Vagina (tissue), 2 donors: Measurements from ENCODE around the gene SLC17A3. TPM values are rescaled to one million over a fixed set of nuclear protein-coding genes. Genes with fewer than 3 reads are reported as not detected.

Experiments used
- DNase-seq, 2 donors: peaks; one replicate each; pipeline ENCODE4 v3.0.0-alpha.2; 2017; ENCODE audit errors: extremely low spot score in 2 of 2
- H3K27ac ChIP-seq: fragments of 200-600 bp; sonication (generic); one replicate; pipeline ENCODE4 v1.5.1; 2019
- H3K27me3 ChIP-seq: fragments of 200-600 bp; sonication (generic); one replicate; pipeline ENCODE4 v1.5.1; 2019
- H3K36me3 ChIP-seq, 2 donors: fragments of 200-600 bp; sonication (generic); one replicate each; pipeline ENCODE4 v1.5.1; 2017 to 2019
- H3K4me1 ChIP-seq: fragments of 200-600 bp; sonication (generic); one replicate; pipeline ENCODE4 v1.5.1; 2019
- H3K4me3 ChIP-seq, 2 donors: fragments of 200-600 bp; sonication (generic); 1 replicate in 1 of 2; 2 replicates in 1 of 2; pipeline ENCODE4 v1.5.1; 2016 to 2019
- H3K9me3 ChIP-seq: fragments of 200-600 bp; sonication (generic); one replicate; pipeline ENCODE4 v1.5.1; 2019
- POLR2A ChIP-seq, 2 donors: fragments of 450-650 bp; IDR thresholded peaks; one replicate each; pipeline ENCODE4 v1.6.1; 2017; ENCODE audit warnings: antibody characterized with exemption in 2 of 2, mild to moderate bottlenecking in 2 of 2, moderate library complexity in 2 of 2
- POLR2AphosphoS5 ChIP-seq, 2 donors: sonication (generic); formaldehyde crosslinking; IDR thresholded peaks; one replicate each; pipeline ENCODE4 v1.9.0; 2017; ENCODE audit warnings: antibody characterized with exemption in 2 of 2, mild to moderate bottlenecking in 2 of 2, low read depth in 1 of 2; ENCODE audit not compliant: insufficient read depth in 1 of 2
- intact Hi-C: fragments of 100-400 bp; cut with DNase I; formaldehyde crosslinking; loops from one replicate; pipeline ENCODE4 v1.15.1; 2023
- total RNA-seq: library from RNA; depleted of rRNA; stranded (reverse); fragments of >200 nt; gene quantifications from one replicate; pipeline ENCODE4 v1.2.3, GENCODE V29; 2016
- TF ChIP-seq, protein P1 (sequence below), 3 experiments: fragments of 450-650 bp in 2 of 3; fragments of 200-600 bp in 1 of 3; sonication (generic) in 1 of 3; IDR thresholded peaks; one replicate each; pipeline ENCODE4 v1.5.1; 2017 to 2019; ENCODE audit warnings: antibody characterized with exemption in 3 of 3, mild to moderate bottlenecking in 2 of 3, moderate library complexity in 2 of 3

SLC17A3 gene
- total RNA-seq, 1 donor from 2014 or later: not detected

DNA sequence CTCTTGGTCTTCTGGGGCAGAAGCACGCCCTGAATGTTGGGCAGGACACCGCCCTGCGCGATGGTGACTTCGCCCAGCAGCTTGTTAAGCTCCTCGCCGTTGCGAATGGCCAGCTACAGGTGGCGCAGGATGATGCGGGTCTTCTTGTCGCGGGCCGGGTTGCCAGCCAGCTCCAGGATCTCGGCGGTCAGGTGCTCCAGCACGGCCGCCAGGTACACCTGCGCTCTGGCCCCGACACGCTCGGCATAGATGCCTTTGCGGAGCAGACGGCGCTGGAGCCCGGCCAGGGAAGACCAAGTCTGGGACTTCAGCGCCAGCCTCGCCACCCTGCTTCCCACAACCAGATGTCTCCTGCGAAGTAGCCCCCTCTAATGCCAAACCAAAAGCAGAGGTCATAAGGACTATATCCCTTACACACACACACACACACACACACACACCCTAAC, 8.0 kb upstream of the SLC17A3 start:
- TF ChIP-seq POLR2A (IDR thresholded peaks at IDR 0.05): no peak
- TF ChIP-seq, protein P1, sequence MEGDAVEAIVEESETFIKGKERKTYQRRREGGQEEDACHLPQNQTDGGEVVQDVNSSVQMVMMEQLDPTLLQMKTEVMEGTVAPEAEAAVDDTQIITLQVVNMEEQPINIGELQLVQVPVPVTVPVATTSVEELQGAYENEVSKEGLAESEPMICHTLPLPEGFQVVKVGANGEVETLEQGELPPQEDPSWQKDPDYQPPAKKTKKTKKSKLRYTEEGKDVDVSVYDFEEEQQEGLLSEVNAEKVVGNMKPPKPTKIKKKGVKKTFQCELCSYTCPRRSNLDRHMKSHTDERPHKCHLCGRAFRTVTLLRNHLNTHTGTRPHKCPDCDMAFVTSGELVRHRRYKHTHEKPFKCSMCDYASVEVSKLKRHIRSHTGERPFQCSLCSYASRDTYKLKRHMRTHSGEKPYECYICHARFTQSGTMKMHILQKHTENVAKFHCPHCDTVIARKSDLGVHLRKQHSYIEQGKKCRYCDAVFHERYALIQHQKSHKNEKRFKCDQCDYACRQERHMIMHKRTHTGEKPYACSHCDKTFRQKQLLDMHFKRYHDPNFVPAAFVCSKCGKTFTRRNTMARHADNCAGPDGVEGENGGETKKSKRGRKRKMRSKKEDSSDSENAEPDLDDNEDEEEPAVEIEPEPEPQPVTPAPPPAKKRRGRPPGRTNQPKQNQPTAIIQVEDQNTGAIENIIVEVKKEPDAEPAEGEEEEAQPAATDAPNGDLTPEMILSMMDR (IDR thresholded peaks at IDR 0.05): no peak
- TF ChIP-seq POLR2AphosphoS5 (IDR thresholded peaks at IDR 0.05; ENCODE audit: insufficient read depth in 1 of 2, low read depth in 1 of 2): no peak
- Histone ChIP-seq H3K36me3 (no peaks in the 10 kb centered on the region), H3K4me3 (peak overlapping the region in 1 of 2 donors; percentile 13), H3K4me1 (peaks cover 5% of the 10 kb centered on the region), H3K27me3 (no peaks in the 10 kb centered on the region), H3K9me3 (no peaks in the 10 kb centered on the region), H3K27ac (no peak overlapping the region)
- intact Hi-C loops: no loop called here
- no peak for DNase-seq

DNA sequence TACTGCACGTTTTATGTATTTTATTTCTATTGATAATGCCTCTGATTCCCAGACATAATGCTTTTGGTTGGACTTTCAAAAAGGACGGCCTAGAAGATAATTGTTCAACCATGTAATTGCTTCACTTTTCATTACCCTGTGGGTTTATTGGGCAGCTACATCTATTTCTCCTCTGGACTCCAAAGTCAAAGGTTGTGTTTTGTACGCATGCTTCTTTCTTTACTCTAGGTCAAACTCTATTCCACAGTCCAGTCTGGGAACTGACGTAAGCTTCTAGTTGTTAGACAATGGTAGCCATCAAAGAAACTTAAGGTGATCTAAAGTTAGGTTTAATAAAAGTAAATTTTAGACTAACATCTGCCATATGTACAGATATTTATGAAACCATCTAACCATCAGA, 6.6 kb upstream of the SLC17A3 start:
- intact Hi-C loops: no loop called here
- no peak for DNase-seq
- H3K36me3 ChIP-seq: no peaks in the 10 kb centered on the region

GRCh38 chr6:25878721-25879322, 4.8 kb upstream of the SLC17A3 start:
- H3K4me1 ChIP-seq: peaks cover 5% of the 10 kb centered on the region
- H3K27me3 ChIP-seq: no peaks in the 10 kb centered on the region
- no peak overlapping the region for H3K27ac ChIP-seq
- DNase-seq: no peak
- intact Hi-C loops: no loop called here
- H3K36me3 ChIP-seq: no peaks in the 10 kb centered on the region
- no peaks in the 10 kb centered on the region for H3K9me3 ChIP-seq
- H3K4me3 ChIP-seq: no peak overlapping the region
- no peak for TF ChIP-seq POLR2AphosphoS5 (IDR thresholded peaks at IDR 0.05; ENCODE audit: insufficient read depth in 1 of 2, low read depth in 1 of 2)
- TF ChIP-seq, protein P1 (IDR thresholded peaks at IDR 0.05): no peak
- no peak for TF ChIP-seq POLR2A (IDR thresholded peaks at IDR 0.05)

More for the DNA sequence above, 6.6 kb upstream of the SLC17A3 start:
- Histone ChIP-seq H3K4me1 (peaks cover 5% of the 10 kb centered on the region), H3K27ac (no peak overlapping the region), H3K4me3 (no peak overlapping the region), H3K27me3 (no peaks in the 10 kb centered on the region), H3K9me3 (no peaks in the 10 kb centered on the region)
- TF ChIP-seq POLR2AphosphoS5 (IDR thresholded peaks at IDR 0.05; ENCODE audit: insufficient read depth in 1 of 2, low read depth in 1 of 2): no peak
- TF ChIP-seq, protein P1 (IDR thresholded peaks at IDR 0.05): no peak
- no peak for TF ChIP-seq POLR2A (IDR thresholded peaks at IDR 0.05)

GRCh38 chr6:25875926-25876602, 2.0 kb upstream of the SLC17A3 start:
- intact Hi-C loops: no loop called here
- no peak for DNase-seq

More at GRCh38 chr6:25875926-25876602, 2.0 kb upstream of the SLC17A3 start:
- Histone ChIP-seq H3K4me1 (no peaks in the 10 kb centered on the region), H3K27me3 (no peaks in the 10 kb centered on the region), H3K9me3 (no peaks in the 10 kb centered on the region), H3K36me3 (no peaks in the 10 kb centered on the region), H3K4me3 (no peak overlapping the region), H3K27ac (no peak overlapping the region)
- no peak for TF ChIP-seq POLR2A (IDR thresholded peaks at IDR 0.05)
- TF ChIP-seq, protein P1 (IDR thresholded peaks at IDR 0.05): no peak
- no peak for TF ChIP-seq POLR2AphosphoS5 (IDR thresholded peaks at IDR 0.05; ENCODE audit: insufficient read depth in 1 of 2, low read depth in 1 of 2)
